ENCODE results near the gene BANK1. TPM values are rescaled to one million over a fixed set of nuclear protein-coding genes. Genes with fewer than 3 reads are reported as not detected.
A peak's percentile ranks its signal among the peaks of the same experiment; 100 is the strongest.
"Not testable (repeated sequence)": the region's sequence is repeated elsewhere in the genome, so short reads cannot be mapped to it uniquely, and the experiment has no call there.

The BANK1 gene
- polyA plus RNA-seq, 4 donors = 0.27 to 3.0 (median 1.1) TPM

- FAIRE-seq (no peak), DNase-seq (no peak)
- H3K27me3 ChIP-seq (ENCODE audit: control insufficient read depth in 3 of 3, insufficient read depth in 3 of 3, low read length in 3 of 3) = no peaks in the 10 kb centered on the region
- no peaks in the 10 kb centered on the region for H3K4me1 ChIP-seq (ENCODE audit: control insufficient read depth in 3 of 3, insufficient read depth in 2 of 3, low read depth in 1 of 3, low read length in 2 of 3)
- H3K36me3 ChIP-seq (ENCODE audit: control insufficient read depth in 3 of 3, insufficient read depth in 2 of 3, low read depth in 1 of 3, low read length in 3 of 3) = no peaks in the 10 kb centered on the region
- H3K27ac ChIP-seq (ENCODE audit: low read depth in 1 of 3, low read length in 2 of 3) = no peak overlapping the region
- 67 to 68% (median 67%) methylated on average over 1 of the region's 1 CpG for WGBS, 3 donors
- H3K4me3 ChIP-seq (ENCODE audit: low read depth in 1 of 3, low read length in 3 of 3) = no peak overlapping the region
- H3K9me3 ChIP-seq (ENCODE audit: control insufficient read depth in 2 of 2, insufficient read depth in 1 of 2, low read depth in 1 of 2, low read length in 1 of 2) = no peaks in the 10 kb centered on the region
Measured at GRCh38 chr4:101870874-101871273, 80.3 kb downstream of the BANK1 start.

GRCh38 chr4:101871962-101872676 lies 81.6 kb downstream of the BANK1 start:
- 72 to 84% (median 73%) methylated on average over 2 of the region's 2 CpGs for WGBS, 3 donors
- Histone ChIP-seq H3K4me3 (ENCODE audit: low read depth in 1 of 3, low read length in 3 of 3) (no peak overlapping the region), H3K27me3 (ENCODE audit: control insufficient read depth in 3 of 3, insufficient read depth in 3 of 3, low read length in 3 of 3) (no peaks in the 10 kb centered on the region), H3K9me3 (ENCODE audit: control insufficient read depth in 2 of 2, insufficient read depth in 1 of 2, low read depth in 1 of 2, low read length in 1 of 2) (no peaks in the 10 kb centered on the region), H3K27ac (ENCODE audit: low read depth in 1 of 3, low read length in 2 of 3) (no peak overlapping the region), H3K4me1 (ENCODE audit: control insufficient read depth in 3 of 3, insufficient read depth in 2 of 3, low read depth in 1 of 3, low read length in 2 of 3) (no peaks in the 10 kb centered on the region), H3K36me3 (ENCODE audit: control insufficient read depth in 3 of 3, insufficient read depth in 2 of 3, low read depth in 1 of 3, low read length in 3 of 3) (no peaks in the 10 kb centered on the region)
- DNase-seq (no peak), FAIRE-seq (no peak)

- DNase-seq = peak in 1 of 2 donors; percentile 11
- no peaks in the 10 kb centered on the region for H3K27me3 ChIP-seq (ENCODE audit: control insufficient read depth in 3 of 3, insufficient read depth in 3 of 3, low read length in 3 of 3)
- H3K9me3 ChIP-seq (ENCODE audit: control insufficient read depth in 2 of 2, insufficient read depth in 1 of 2, low read depth in 1 of 2, low read length in 1 of 2) = no peaks in the 10 kb centered on the region
- FAIRE-seq = no peak
- WGBS, 3 donors = 32 to 50% (median 49%) methylated on average over 2 of the region's 2 CpGs
- H3K4me1 ChIP-seq (ENCODE audit: control insufficient read depth in 3 of 3, insufficient read depth in 2 of 3, low read depth in 1 of 3, low read length in 2 of 3) = no peaks in the 10 kb centered on the region
- no peak overlapping the region for H3K27ac ChIP-seq (ENCODE audit: low read depth in 1 of 3, low read length in 2 of 3)
- no peaks in the 10 kb centered on the region for H3K36me3 ChIP-seq (ENCODE audit: control insufficient read depth in 3 of 3, insufficient read depth in 2 of 3, low read depth in 1 of 3, low read length in 3 of 3)
- H3K4me3 ChIP-seq (ENCODE audit: low read depth in 1 of 3, low read length in 3 of 3) = no peak overlapping the region
Measured at GRCh38 chr4:101885574-101885973, 95.0 kb downstream of the BANK1 start.

- no peak for FAIRE-seq
- no peaks in the 10 kb centered on the region for H3K27me3 ChIP-seq (ENCODE audit: control insufficient read depth in 3 of 3, insufficient read depth in 3 of 3, low read length in 3 of 3)
- 77 to 84% (median 83%) methylated on average over 3 of the region's 3 CpGs for WGBS, 3 donors
- no peak for DNase-seq
- no peaks in the 10 kb centered on the region for H3K9me3 ChIP-seq (ENCODE audit: control insufficient read depth in 2 of 2, insufficient read depth in 1 of 2, low read depth in 1 of 2, low read length in 1 of 2)
- H3K36me3 ChIP-seq (ENCODE audit: control insufficient read depth in 3 of 3, insufficient read depth in 2 of 3, low read depth in 1 of 3, low read length in 3 of 3) = no peaks in the 10 kb centered on the region
- no peak overlapping the region for H3K27ac ChIP-seq (ENCODE audit: low read depth in 1 of 3, low read length in 2 of 3)
- H3K4me3 ChIP-seq (ENCODE audit: low read depth in 1 of 3, low read length in 3 of 3) = no peak overlapping the region
- no peaks in the 10 kb centered on the region for H3K4me1 ChIP-seq (ENCODE audit: control insufficient read depth in 3 of 3, insufficient read depth in 2 of 3, low read depth in 1 of 3, low read length in 2 of 3)
Measured at GRCh38 chr4:101886826-101887225, 96.3 kb downstream of the BANK1 start.

- Histone ChIP-seq H3K36me3 (ENCODE audit: control insufficient read depth in 3 of 3, insufficient read depth in 2 of 3, low read depth in 1 of 3, low read length in 3 of 3) (no peaks in the 10 kb centered on the region), H3K27ac (ENCODE audit: low read depth in 1 of 3, low read length in 2 of 3) (no peak overlapping the region), H3K27me3 (ENCODE audit: control insufficient read depth in 3 of 3, insufficient read depth in 3 of 3, low read length in 3 of 3) (no peaks in the 10 kb centered on the region), H3K9me3 (ENCODE audit: control insufficient read depth in 2 of 2, insufficient read depth in 1 of 2, low read depth in 1 of 2, low read length in 1 of 2) (no peaks in the 10 kb centered on the region), H3K4me3 (ENCODE audit: low read depth in 1 of 3, low read length in 3 of 3) (no peak overlapping the region), H3K4me1 (ENCODE audit: control insufficient read depth in 3 of 3, insufficient read depth in 2 of 3, low read depth in 1 of 3, low read length in 2 of 3) (no peaks in the 10 kb centered on the region)
- DNase-seq = no peak
- no peak for FAIRE-seq
- 82 to 89% (median 84%) methylated on average over 4 of the region's 4 CpGs for WGBS, 3 donors
Measured at GRCh38 chr4:101888472-101888871, 97.9 kb downstream of the BANK1 start.

- not testable (repeated sequence) for FAIRE-seq
Measured at GRCh38 chr4:101905527-101905926, 115.0 kb downstream of the BANK1 start.

GRCh38 chr4:101910786-101911373 lies 120.3 kb downstream of the BANK1 start:
- Histone ChIP-seq H3K4me1 (ENCODE audit: control insufficient read depth in 3 of 3, insufficient read depth in 2 of 3, low read depth in 1 of 3, low read length in 2 of 3) (no peaks in the 10 kb centered on the region), H3K27me3 (ENCODE audit: control insufficient read depth in 3 of 3, insufficient read depth in 3 of 3, low read length in 3 of 3) (no peaks in the 10 kb centered on the region), H3K4me3 (ENCODE audit: low read depth in 1 of 3, low read length in 3 of 3) (no peak overlapping the region), H3K36me3 (ENCODE audit: control insufficient read depth in 3 of 3, insufficient read depth in 2 of 3, low read depth in 1 of 3, low read length in 3 of 3) (no peaks in the 10 kb centered on the region), H3K9me3 (ENCODE audit: control insufficient read depth in 2 of 2, insufficient read depth in 1 of 2, low read depth in 1 of 2, low read length in 1 of 2) (peaks cover 0 to 3% of the 10 kb centered on the region in 2 donors), H3K27ac (ENCODE audit: low read depth in 1 of 3, low read length in 2 of 3) (no peak overlapping the region)
- 83 to 88% (median 88%) methylated on average over 4 of the region's 4 CpGs for WGBS, 3 donors
- DNase-seq (no peak), FAIRE-seq (no peak)

More at GRCh38 chr4:101905527-101905926, 115.0 kb downstream of the BANK1 start:
- not testable (repeated sequence) for H3K4me3 ChIP-seq (ENCODE audit: low read depth in 1 of 3, low read length in 3 of 3); H3K4me1 ChIP-seq (ENCODE audit: control insufficient read depth in 3 of 3, insufficient read depth in 2 of 3, low read depth in 1 of 3, low read length in 2 of 3); H3K27me3 ChIP-seq (ENCODE audit: control insufficient read depth in 3 of 3, insufficient read depth in 3 of 3, low read length in 3 of 3); H3K27ac ChIP-seq (ENCODE audit: low read depth in 1 of 3, low read length in 2 of 3); DNase-seq; H3K36me3 ChIP-seq (ENCODE audit: control insufficient read depth in 3 of 3, insufficient read depth in 2 of 3, low read depth in 1 of 3, low read length in 3 of 3); H3K9me3 ChIP-seq (ENCODE audit: control insufficient read depth in 2 of 2, insufficient read depth in 1 of 2, low read depth in 1 of 2, low read length in 1 of 2)
- 82 to 91% (median 89%) methylated on average over 5 of the region's 5 CpGs for WGBS, 3 donors

- H3K36me3 ChIP-seq (ENCODE audit: control insufficient read depth in 3 of 3, insufficient read depth in 2 of 3, low read depth in 1 of 3, low read length in 3 of 3) = no peaks in the 10 kb centered on the region
- H3K9me3 ChIP-seq (ENCODE audit: control insufficient read depth in 2 of 2, insufficient read depth in 1 of 2, low read depth in 1 of 2, low read length in 1 of 2) = peaks cover 0 to 2% of the 10 kb centered on the region in 2 donors
- no peaks in the 10 kb centered on the region for H3K27me3 ChIP-seq (ENCODE audit: control insufficient read depth in 3 of 3, insufficient read depth in 3 of 3, low read length in 3 of 3)
- no peak for DNase-seq
- no peak overlapping the region for H3K4me3 ChIP-seq (ENCODE audit: low read depth in 1 of 3, low read length in 3 of 3)
- H3K27ac ChIP-seq (ENCODE audit: low read depth in 1 of 3, low read length in 2 of 3) = no peak overlapping the region
- FAIRE-seq = no peak
- no peaks in the 10 kb centered on the region for H3K4me1 ChIP-seq (ENCODE audit: control insufficient read depth in 3 of 3, insufficient read depth in 2 of 3, low read depth in 1 of 3, low read length in 2 of 3)
Measured at GRCh38 chr4:101911616-101912015, 121.1 kb downstream of the BANK1 start.

- Histone ChIP-seq H3K36me3 (ENCODE audit: control insufficient read depth in 3 of 3, insufficient read depth in 2 of 3, low read depth in 1 of 3, low read length in 3 of 3) (no peaks in the 10 kb centered on the region), H3K9me3 (ENCODE audit: control insufficient read depth in 2 of 2, insufficient read depth in 1 of 2, low read depth in 1 of 2, low read length in 1 of 2) (no peaks in the 10 kb centered on the region), H3K4me3 (ENCODE audit: low read depth in 1 of 3, low read length in 3 of 3) (no peak overlapping the region), H3K27ac (ENCODE audit: low read depth in 1 of 3, low read length in 2 of 3) (no peak overlapping the region), H3K27me3 (ENCODE audit: control insufficient read depth in 3 of 3, insufficient read depth in 3 of 3, low read length in 3 of 3) (no peaks in the 10 kb centered on the region), H3K4me1 (ENCODE audit: control insufficient read depth in 3 of 3, insufficient read depth in 2 of 3, low read depth in 1 of 3, low read length in 2 of 3) (no peaks in the 10 kb centered on the region)
- no peak for FAIRE-seq
- DNase-seq = no peak
Measured at GRCh38 chr4:101914761-101915160, 124.2 kb downstream of the BANK1 start.
